Measurements from ENCODE around the gene FBXL2. TPM values are rescaled to one million over a fixed set of nuclear protein-coding genes. Genes with fewer than 3 reads are reported as not detected.

The FBXL2 gene
- total RNA-seq, 1 donor from 2014 or later: 16.0 TPM

DNA sequence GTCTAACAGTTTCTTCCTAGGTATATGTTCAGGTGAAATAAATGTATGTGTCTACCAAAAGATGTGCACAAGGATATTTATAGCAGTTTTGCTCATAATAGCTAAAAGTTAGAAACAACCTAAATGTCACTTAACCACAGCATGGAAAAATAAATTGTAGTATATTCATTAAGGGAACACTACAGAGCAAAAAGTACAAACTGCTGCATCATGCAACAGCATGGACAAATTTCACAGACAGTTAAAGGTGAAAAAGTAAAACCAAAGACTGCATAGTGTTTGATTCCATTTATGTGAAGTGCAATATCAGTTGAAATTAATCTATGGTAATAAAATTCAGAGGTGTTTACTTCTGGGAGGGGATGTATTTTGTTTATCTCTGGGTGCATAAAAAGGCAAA lies 62.5 kb downstream of the FBXL2 start:
- TF ChIP-seq, protein P1, sequence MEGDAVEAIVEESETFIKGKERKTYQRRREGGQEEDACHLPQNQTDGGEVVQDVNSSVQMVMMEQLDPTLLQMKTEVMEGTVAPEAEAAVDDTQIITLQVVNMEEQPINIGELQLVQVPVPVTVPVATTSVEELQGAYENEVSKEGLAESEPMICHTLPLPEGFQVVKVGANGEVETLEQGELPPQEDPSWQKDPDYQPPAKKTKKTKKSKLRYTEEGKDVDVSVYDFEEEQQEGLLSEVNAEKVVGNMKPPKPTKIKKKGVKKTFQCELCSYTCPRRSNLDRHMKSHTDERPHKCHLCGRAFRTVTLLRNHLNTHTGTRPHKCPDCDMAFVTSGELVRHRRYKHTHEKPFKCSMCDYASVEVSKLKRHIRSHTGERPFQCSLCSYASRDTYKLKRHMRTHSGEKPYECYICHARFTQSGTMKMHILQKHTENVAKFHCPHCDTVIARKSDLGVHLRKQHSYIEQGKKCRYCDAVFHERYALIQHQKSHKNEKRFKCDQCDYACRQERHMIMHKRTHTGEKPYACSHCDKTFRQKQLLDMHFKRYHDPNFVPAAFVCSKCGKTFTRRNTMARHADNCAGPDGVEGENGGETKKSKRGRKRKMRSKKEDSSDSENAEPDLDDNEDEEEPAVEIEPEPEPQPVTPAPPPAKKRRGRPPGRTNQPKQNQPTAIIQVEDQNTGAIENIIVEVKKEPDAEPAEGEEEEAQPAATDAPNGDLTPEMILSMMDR (IDR thresholded peaks at IDR 0.05): no peak
- Mint-ChIP-seq H3K4me1 (ENCODE audit: unreplicated experiment) (no peaks in the 10 kb centered on the region), H3K36me3 (ENCODE audit: unreplicated experiment) (peaks cover 9% of the 10 kb centered on the region), H3K9me3 (ENCODE audit: unreplicated experiment) (peaks cover 8% of the 10 kb centered on the region), H3K27me3 (ENCODE audit: unreplicated experiment) (no peaks in the 10 kb centered on the region), H3K4me3 (ENCODE audit: unreplicated experiment) (no peak overlapping the region), H3K27ac (ENCODE audit: unreplicated experiment) (no peak overlapping the region)
- no peak for DNase-seq (ENCODE audit: extremely low spot score, unreplicated experiment)

DNA sequence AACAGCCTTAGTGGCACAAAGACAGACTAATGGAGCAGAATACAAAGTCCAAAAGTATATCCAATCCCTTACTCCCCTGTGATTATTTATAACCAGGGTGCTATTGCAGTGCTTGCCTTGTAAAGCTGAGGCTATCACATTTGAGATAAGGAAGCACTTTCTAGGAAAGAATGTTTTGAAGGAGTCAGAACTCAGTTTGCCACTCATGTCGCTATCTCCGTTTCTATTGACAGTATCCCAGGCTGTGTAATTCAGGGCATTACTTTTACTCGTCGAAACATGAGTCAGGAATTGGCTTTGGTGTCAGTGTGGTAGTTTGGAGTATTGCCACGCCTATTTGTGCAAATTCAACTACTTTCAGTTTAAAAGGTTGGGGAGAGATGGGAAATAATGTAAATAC lies 78.4 kb downstream of the FBXL2 start:
- Mint-ChIP-seq H3K4me3 (ENCODE audit: unreplicated experiment) (no peak overlapping the region), H3K9me3 (ENCODE audit: unreplicated experiment) (no peaks in the 10 kb centered on the region), H3K4me1 (ENCODE audit: unreplicated experiment) (peaks cover 15% of the 10 kb centered on the region), H3K27ac (ENCODE audit: unreplicated experiment) (no peak overlapping the region), H3K27me3 (ENCODE audit: unreplicated experiment) (no peaks in the 10 kb centered on the region), H3K36me3 (ENCODE audit: unreplicated experiment) (peaks cover 4% of the 10 kb centered on the region)
- TF ChIP-seq, protein P1 (IDR thresholded peaks at IDR 0.05): no peak
- no peak for DNase-seq (ENCODE audit: extremely low spot score, unreplicated experiment)

DNA sequence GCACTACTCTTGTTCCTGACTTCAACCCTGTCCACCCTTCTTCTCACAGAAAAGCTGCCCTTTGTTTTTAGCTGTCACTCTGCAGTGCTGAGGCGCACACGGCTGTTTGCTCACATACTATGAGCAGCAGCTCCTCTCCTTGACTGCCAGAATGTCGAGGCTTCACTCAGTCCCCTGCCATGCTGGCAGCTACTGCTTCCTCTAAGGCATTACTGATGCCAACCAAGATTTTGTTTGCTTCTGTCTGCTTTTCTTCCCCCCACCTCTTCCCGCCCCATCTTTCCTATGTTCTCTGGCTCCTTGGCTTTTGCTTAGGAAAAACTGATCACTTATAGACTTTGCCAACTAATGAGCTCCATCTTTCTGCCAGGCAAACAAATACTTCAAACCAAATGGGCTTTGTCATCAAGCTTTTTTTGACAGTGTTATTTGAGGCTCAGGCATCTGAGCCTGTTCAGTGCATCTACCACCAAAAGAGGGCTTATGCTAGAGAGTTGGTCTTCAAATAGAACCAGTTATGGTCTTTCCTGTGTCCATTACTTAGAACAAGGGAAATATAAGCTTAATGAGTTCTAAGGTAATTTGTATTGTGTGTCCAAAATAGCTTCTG lies 81.0 kb downstream of the FBXL2 start:
- no peak for DNase-seq (ENCODE audit: extremely low spot score, unreplicated experiment)
- peaks cover 16% of the 10 kb centered on the region for H3K4me1 Mint-ChIP-seq (ENCODE audit: unreplicated experiment)
- peaks cover 7% of the 10 kb centered on the region for H3K36me3 Mint-ChIP-seq (ENCODE audit: unreplicated experiment)
- TF ChIP-seq, protein P1 (IDR thresholded peaks at IDR 0.05): no peak
- H3K27ac Mint-ChIP-seq (ENCODE audit: unreplicated experiment): no peak overlapping the region
- no peaks in the 10 kb centered on the region for H3K27me3 Mint-ChIP-seq (ENCODE audit: unreplicated experiment)
- no peaks in the 10 kb centered on the region for H3K9me3 Mint-ChIP-seq (ENCODE audit: unreplicated experiment)
- H3K4me3 Mint-ChIP-seq (ENCODE audit: unreplicated experiment): no peak overlapping the region

DNA sequence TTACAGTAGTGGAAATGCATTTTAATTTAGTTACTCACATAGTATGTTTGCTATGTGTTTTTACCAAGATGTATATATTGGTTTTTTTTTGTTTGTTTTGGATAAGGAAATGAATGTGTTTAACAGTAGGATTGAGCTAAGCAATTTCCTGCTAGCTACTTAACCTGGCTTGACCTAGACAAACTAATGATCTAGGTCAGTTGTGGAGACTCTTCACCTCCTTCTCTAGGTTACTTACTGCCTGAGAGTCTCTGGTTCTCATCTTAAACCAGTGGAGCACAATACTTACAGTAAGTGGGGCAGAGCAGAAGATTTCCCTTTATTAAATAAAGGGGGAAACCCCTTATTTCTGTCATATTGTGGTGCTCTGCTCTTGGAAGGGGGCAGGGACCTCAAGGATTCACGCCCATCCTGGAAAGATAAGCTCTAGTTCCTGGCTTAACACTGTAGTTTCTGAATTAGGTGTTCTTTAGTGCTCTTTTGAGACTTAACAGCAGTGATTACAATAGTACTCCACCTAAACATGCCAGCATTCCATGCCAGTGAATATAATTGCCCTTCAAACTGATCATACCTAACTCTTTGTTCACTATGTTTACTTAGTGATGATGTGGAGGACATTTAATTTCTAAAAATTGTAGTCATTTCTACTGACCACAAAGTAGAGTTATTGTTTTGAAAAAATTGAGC lies 83.0 kb downstream of the FBXL2 start:
- no peak for DNase-seq (ENCODE audit: extremely low spot score, unreplicated experiment)
- Mint-ChIP-seq H3K4me1 (ENCODE audit: unreplicated experiment) (peaks cover 23% of the 10 kb centered on the region), H3K36me3 (ENCODE audit: unreplicated experiment) (peaks cover 9% of the 10 kb centered on the region), H3K27me3 (ENCODE audit: unreplicated experiment) (no peaks in the 10 kb centered on the region), H3K27ac (ENCODE audit: unreplicated experiment) (peak overlapping the region; percentile 27), H3K9me3 (ENCODE audit: unreplicated experiment) (no peaks in the 10 kb centered on the region), H3K4me3 (ENCODE audit: unreplicated experiment) (no peak overlapping the region)
- TF ChIP-seq, protein P1 (IDR thresholded peaks at IDR 0.05): no peak

DNA sequence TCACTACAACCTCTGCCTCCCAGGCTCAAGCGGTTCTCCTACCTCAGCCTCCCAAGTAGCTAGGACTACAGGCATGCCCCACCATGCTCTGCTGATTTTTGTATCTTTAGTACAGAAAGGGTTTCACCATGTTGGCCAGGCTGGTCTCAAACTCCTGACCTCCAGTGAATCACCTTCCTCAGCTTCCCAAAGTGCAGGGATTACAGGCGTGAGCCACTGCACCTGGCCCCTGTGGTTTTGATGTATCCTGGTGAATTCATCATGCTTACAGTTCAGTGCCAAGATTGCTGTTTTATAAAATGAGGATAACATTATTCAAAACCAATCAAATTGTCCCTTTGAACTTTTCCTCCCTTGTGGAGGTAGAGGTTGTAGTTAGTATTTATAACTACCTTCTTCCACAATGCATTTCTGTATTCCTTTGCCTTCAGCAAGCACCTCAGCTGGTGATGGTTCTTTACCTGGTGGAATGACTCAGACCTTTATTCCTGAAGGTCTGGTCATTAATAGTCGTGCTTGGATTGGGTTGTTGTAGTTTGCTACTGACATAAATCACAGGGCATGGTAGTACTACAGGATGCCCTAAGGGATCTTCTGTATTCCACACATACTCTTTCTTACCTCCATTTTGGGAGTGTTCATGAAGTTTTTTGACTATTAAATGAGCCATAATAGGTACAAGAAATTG lies 86.0 kb downstream of the FBXL2 start:
- no peaks in the 10 kb centered on the region for H3K9me3 Mint-ChIP-seq (ENCODE audit: unreplicated experiment)
- DNase-seq (ENCODE audit: extremely low spot score, unreplicated experiment): no peak
- TF ChIP-seq, protein P1 (IDR thresholded peaks at IDR 0.05): no peak

More for the DNA sequence above, 86.0 kb downstream of the FBXL2 start:
- Mint-ChIP-seq H3K4me3 (ENCODE audit: unreplicated experiment) (no peak overlapping the region), H3K27ac (ENCODE audit: unreplicated experiment) (no peak overlapping the region), H3K27me3 (ENCODE audit: unreplicated experiment) (no peaks in the 10 kb centered on the region), H3K4me1 (ENCODE audit: unreplicated experiment) (peaks cover 23% of the 10 kb centered on the region), H3K36me3 (ENCODE audit: unreplicated experiment) (peaks cover 12% of the 10 kb centered on the region)

All from osteocyte (in vitro differentiated cells).